Measurements from ENCODE around the gene TTLL11. TPM values are rescaled to one million over a fixed set of nuclear protein-coding genes. Genes with fewer than 3 reads are reported as not detected.

TTLL11 gene
- polyA plus RNA-seq, 4 donors, result 3.2 to 4.8 (median 3.9) TPM

- no peaks in the 10 kb centered on the region for H3K4me1 ChIP-seq (ENCODE audit: control insufficient read depth in 3 of 3, insufficient read depth in 2 of 3, low read depth in 1 of 3, low read length in 2 of 3)
- H3K4me3 ChIP-seq (ENCODE audit: low read depth in 1 of 3, low read length in 3 of 3), result no peak overlapping the region
- no peak overlapping the region for H3K27ac ChIP-seq (ENCODE audit: low read depth in 1 of 3, low read length in 2 of 3)
- H3K36me3 ChIP-seq (ENCODE audit: control insufficient read depth in 3 of 3, insufficient read depth in 2 of 3, low read depth in 1 of 3, low read length in 3 of 3), result no peaks in the 10 kb centered on the region
- DNase-seq (no peak), FAIRE-seq (no peak)
- 59 to 81% (median 67%) methylated on average over 2 of the region's 2 CpGs for WGBS, 3 donors
- H3K27me3 ChIP-seq (ENCODE audit: control insufficient read depth in 3 of 3, insufficient read depth in 3 of 3, low read length in 3 of 3), result no peaks in the 10 kb centered on the region
- no peaks in the 10 kb centered on the region for H3K9me3 ChIP-seq (ENCODE audit: control insufficient read depth in 2 of 2, insufficient read depth in 1 of 2, low read depth in 1 of 2, low read length in 1 of 2)
Measured at GRCh38 chr9:121842612-121842978, 250.5 kb downstream of the TTLL11 start.

GRCh38 chr9:121841771-121842611, 251.1 kb downstream of the TTLL11 start:
- H3K4me3 ChIP-seq (ENCODE audit: low read depth in 1 of 3, low read length in 3 of 3), result no peak overlapping the region
- H3K27ac ChIP-seq (ENCODE audit: low read depth in 1 of 3, low read length in 2 of 3), result no peak overlapping the region
- WGBS, 3 donors, result 80 to 89% (median 88%) methylated on average over 10 of the region's 10 CpGs
- DNase-seq, result no peak
- no peaks in the 10 kb centered on the region for H3K36me3 ChIP-seq (ENCODE audit: control insufficient read depth in 3 of 3, insufficient read depth in 2 of 3, low read depth in 1 of 3, low read length in 3 of 3)
- FAIRE-seq, result no peak
- no peaks in the 10 kb centered on the region for H3K27me3 ChIP-seq (ENCODE audit: control insufficient read depth in 3 of 3, insufficient read depth in 3 of 3, low read length in 3 of 3)
- no peaks in the 10 kb centered on the region for H3K9me3 ChIP-seq (ENCODE audit: control insufficient read depth in 2 of 2, insufficient read depth in 1 of 2, low read depth in 1 of 2, low read length in 1 of 2)
- H3K4me1 ChIP-seq (ENCODE audit: control insufficient read depth in 3 of 3, insufficient read depth in 2 of 3, low read depth in 1 of 3, low read length in 2 of 3), result no peaks in the 10 kb centered on the region

- no peak overlapping the region for H3K27ac ChIP-seq (ENCODE audit: low read depth in 1 of 3, low read length in 2 of 3)
- H3K27me3 ChIP-seq (ENCODE audit: control insufficient read depth in 3 of 3, insufficient read depth in 3 of 3, low read length in 3 of 3), result no peaks in the 10 kb centered on the region
- DNase-seq, result no peak
- FAIRE-seq, result no peak
- H3K4me3 ChIP-seq (ENCODE audit: low read depth in 1 of 3, low read length in 3 of 3), result no peak overlapping the region
- 81 to 85% (median 85%) methylated on average over 20 of the region's 20 CpGs for WGBS, 3 donors
- H3K4me1 ChIP-seq (ENCODE audit: control insufficient read depth in 3 of 3, insufficient read depth in 2 of 3, low read depth in 1 of 3, low read length in 2 of 3), result no peaks in the 10 kb centered on the region
- no peaks in the 10 kb centered on the region for H3K9me3 ChIP-seq (ENCODE audit: control insufficient read depth in 2 of 2, insufficient read depth in 1 of 2, low read depth in 1 of 2, low read length in 1 of 2)
- H3K36me3 ChIP-seq (ENCODE audit: control insufficient read depth in 3 of 3, insufficient read depth in 2 of 3, low read depth in 1 of 3, low read length in 3 of 3), result no peaks in the 10 kb centered on the region
Measured at GRCh38 chr9:121840838-121841760, 252.0 kb downstream of the TTLL11 start.

- Histone ChIP-seq H3K27ac (ENCODE audit: low read depth in 1 of 3, low read length in 2 of 3) (no peak overlapping the region), H3K27me3 (ENCODE audit: control insufficient read depth in 3 of 3, insufficient read depth in 3 of 3, low read length in 3 of 3) (no peaks in the 10 kb centered on the region), H3K36me3 (ENCODE audit: control insufficient read depth in 3 of 3, insufficient read depth in 2 of 3, low read depth in 1 of 3, low read length in 3 of 3) (no peaks in the 10 kb centered on the region), H3K9me3 (ENCODE audit: control insufficient read depth in 2 of 2, insufficient read depth in 1 of 2, low read depth in 1 of 2, low read length in 1 of 2) (no peaks in the 10 kb centered on the region), H3K4me1 (ENCODE audit: control insufficient read depth in 3 of 3, insufficient read depth in 2 of 3, low read depth in 1 of 3, low read length in 2 of 3) (no peaks in the 10 kb centered on the region), H3K4me3 (ENCODE audit: low read depth in 1 of 3, low read length in 3 of 3) (no peak overlapping the region)
- no peak for DNase-seq
- FAIRE-seq, result no peak
- WGBS, 3 donors, result 81 to 89% (median 86%) methylated on average over 16 of the region's 16 CpGs
Measured at GRCh38 chr9:121839726-121840500, 253.2 kb downstream of the TTLL11 start.

- H3K27ac ChIP-seq (ENCODE audit: low read depth in 1 of 3, low read length in 2 of 3), result no peak overlapping the region
- no peaks in the 10 kb centered on the region for H3K27me3 ChIP-seq (ENCODE audit: control insufficient read depth in 3 of 3, insufficient read depth in 3 of 3, low read length in 3 of 3)
- no peak overlapping the region for H3K4me3 ChIP-seq (ENCODE audit: low read depth in 1 of 3, low read length in 3 of 3)
- H3K9me3 ChIP-seq (ENCODE audit: control insufficient read depth in 2 of 2, insufficient read depth in 1 of 2, low read depth in 1 of 2, low read length in 1 of 2), result no peaks in the 10 kb centered on the region
- DNase-seq (no peak), FAIRE-seq (no peak)
- H3K36me3 ChIP-seq (ENCODE audit: control insufficient read depth in 3 of 3, insufficient read depth in 2 of 3, low read depth in 1 of 3, low read length in 3 of 3), result no peaks in the 10 kb centered on the region
- 75 to 80% (median 77%) methylated on average over 23 of the region's 23 CpGs for WGBS, 3 donors
- no peaks in the 10 kb centered on the region for H3K4me1 ChIP-seq (ENCODE audit: control insufficient read depth in 3 of 3, insufficient read depth in 2 of 3, low read depth in 1 of 3, low read length in 2 of 3)
Measured at GRCh38 chr9:121838746-121839669, 254.1 kb downstream of the TTLL11 start.

- 71 to 79% (median 79%) methylated on average over 8 to 9 of the region's 9 CpGs for WGBS, 3 donors
- no peak for FAIRE-seq
- Histone ChIP-seq H3K36me3 (ENCODE audit: control insufficient read depth in 3 of 3, insufficient read depth in 2 of 3, low read depth in 1 of 3, low read length in 3 of 3) (no peaks in the 10 kb centered on the region), H3K27ac (ENCODE audit: low read depth in 1 of 3, low read length in 2 of 3) (no peak overlapping the region), H3K4me3 (ENCODE audit: low read depth in 1 of 3, low read length in 3 of 3) (no peak overlapping the region), H3K9me3 (ENCODE audit: control insufficient read depth in 2 of 2, insufficient read depth in 1 of 2, low read depth in 1 of 2, low read length in 1 of 2) (no peaks in the 10 kb centered on the region), H3K27me3 (ENCODE audit: control insufficient read depth in 3 of 3, insufficient read depth in 3 of 3, low read length in 3 of 3) (no peaks in the 10 kb centered on the region), H3K4me1 (ENCODE audit: control insufficient read depth in 3 of 3, insufficient read depth in 2 of 3, low read depth in 1 of 3, low read length in 2 of 3) (no peaks in the 10 kb centered on the region)
- DNase-seq, result no peak
Measured at GRCh38 chr9:121837113-121837961, 255.8 kb downstream of the TTLL11 start.

- Histone ChIP-seq H3K4me3 (ENCODE audit: low read depth in 1 of 3, low read length in 3 of 3) (no peak overlapping the region), H3K9me3 (ENCODE audit: control insufficient read depth in 2 of 2, insufficient read depth in 1 of 2, low read depth in 1 of 2, low read length in 1 of 2) (peaks cover 0 to 2% of the 10 kb centered on the region in 2 donors), H3K27ac (ENCODE audit: low read depth in 1 of 3, low read length in 2 of 3) (no peak overlapping the region), H3K27me3 (ENCODE audit: control insufficient read depth in 3 of 3, insufficient read depth in 3 of 3, low read length in 3 of 3) (no peaks in the 10 kb centered on the region), H3K4me1 (ENCODE audit: control insufficient read depth in 3 of 3, insufficient read depth in 2 of 3, low read depth in 1 of 3, low read length in 2 of 3) (no peaks in the 10 kb centered on the region), H3K36me3 (ENCODE audit: control insufficient read depth in 3 of 3, insufficient read depth in 2 of 3, low read depth in 1 of 3, low read length in 3 of 3) (no peaks in the 10 kb centered on the region)
- DNase-seq (no peak), FAIRE-seq (no peak)
- 84 to 88% (median 87%) methylated on average over 3 of the region's 3 CpGs for WGBS, 3 donors
Measured at GRCh38 chr9:121836366-121836885, 256.7 kb downstream of the TTLL11 start.
